ENCODE measurements around the gene VANGL2. TPM values are rescaled to one million over a fixed set of nuclear protein-coding genes. Genes with fewer than 3 reads are reported as not detected.

Gene VANGL2
- total RNA-seq, 2 experiments from 2014 or later: not detected

GRCh38 chr1:160472112-160472511 is 71.7 kb downstream of the VANGL2 start:
- DNase-seq: no peak
- no peak overlapping the region for H3K27ac Mint-ChIP-seq
- CTCF ChIA-PET: interaction anchor here (0.8 to 1.4 kb wide), 4 partner anchors 9 to 181 kb away, joined by 3 to 4 read pairs (median 3); no protein-coding TSS in a partner anchor
- no peak overlapping the region for H3K4me3 Mint-ChIP-seq
- no peak for ATAC-seq
- H3K36me3 Mint-ChIP-seq: peaks cover 10% of the 10 kb centered on the region
- no peaks in the 10 kb centered on the region for H3K27me3 Mint-ChIP-seq
- H3K4me1 Mint-ChIP-seq: peaks cover 8% of the 10 kb centered on the region
- H3K9me3 Mint-ChIP-seq (ENCODE audit: low read depth): no peaks in the 10 kb centered on the region

- no peaks in the 10 kb centered on the region for H3K4me1 Mint-ChIP-seq
Observed at GRCh38 chr1:160474392-160475242, 74.3 kb downstream of the VANGL2 start.

More at GRCh38 chr1:160474392-160475242, 74.3 kb downstream of the VANGL2 start:
- H3K4me3 Mint-ChIP-seq: no peak overlapping the region
- ATAC-seq: peak; percentile 83
- no peaks in the 10 kb centered on the region for H3K27me3 Mint-ChIP-seq
- H3K27ac Mint-ChIP-seq: no peak overlapping the region
- CTCF ChIA-PET: interaction anchor here (0.6 to 2.1 kb wide), 4 partner anchors 10 to 46 kb away, joined by 3 to 6 read pairs (median 4); no protein-coding TSS in a partner anchor
- H3K36me3 Mint-ChIP-seq: peaks cover 10% of the 10 kb centered on the region
- H3K9me3 Mint-ChIP-seq (ENCODE audit: low read depth): peaks cover 1% of the 10 kb centered on the region
- no peak for DNase-seq

Other genes starting within 250 kb of the VANGL2 start
- under 1 TPM in 1 of 2 experiments, not detected in 1; 0.40 TPM for gene ATP1A4, start 249.0 kb upstream of the VANGL2 start, total RNA-seq
- gene CASQ1, start 210.0 kb upstream of the VANGL2 start, total RNA-seq: under 1 TPM in 1 of 2 experiments, not detected in 1; 0.68 TPM
- gene PEA15, start 195.2 kb upstream of the VANGL2 start, total RNA-seq: 10 to 100 TPM; 36.0 to 43.2 TPM
- 100 to 1,000 TPM; 115 to 117 TPM for gene DCAF8, start 138.0 kb upstream of the VANGL2 start, total RNA-seq
- gene PEX19, start 115.4 kb upstream of the VANGL2 start, total RNA-seq: 10 to 100 TPM; 49.4 to 54.4 TPM
- 100 to 1,000 TPM; 138 to 139 TPM for gene COPA, start 57.3 kb upstream of the VANGL2 start, total RNA-seq
- 10 to 100 TPM; 59.8 to 61.8 TPM for gene NCSTN, start 57.2 kb upstream of the VANGL2 start, total RNA-seq
- gene NHLH1, start 33.5 kb upstream of the VANGL2 start, total RNA-seq: under 1 TPM; 0.35 to 0.44 TPM
- gene SLAMF6, start 122.7 kb downstream of the VANGL2 start, total RNA-seq: 10 to 100 TPM; 28.8 to 31.0 TPM
- gene CD84, start 178.9 kb downstream of the VANGL2 start, total RNA-seq: 10 to 100 TPM; 29.9 to 34.6 TPM
- gene SLAMF1, start 246.5 kb downstream of the VANGL2 start, total RNA-seq: 100 to 1,000 TPM in 1 of 2 experiments, 10 to 100 TPM in 1; 59.3 to 105 TPM

All from activated CD8-positive, alpha-beta memory T cell treated with anti-CD3 and anti-CD28 coated beads, Interleukin-2, amount 10 ng/mL, durations not matched to agents 7 days and 5 days (primary cell).